Measurements from ENCODE around the gene NUDT8.

DNA sequence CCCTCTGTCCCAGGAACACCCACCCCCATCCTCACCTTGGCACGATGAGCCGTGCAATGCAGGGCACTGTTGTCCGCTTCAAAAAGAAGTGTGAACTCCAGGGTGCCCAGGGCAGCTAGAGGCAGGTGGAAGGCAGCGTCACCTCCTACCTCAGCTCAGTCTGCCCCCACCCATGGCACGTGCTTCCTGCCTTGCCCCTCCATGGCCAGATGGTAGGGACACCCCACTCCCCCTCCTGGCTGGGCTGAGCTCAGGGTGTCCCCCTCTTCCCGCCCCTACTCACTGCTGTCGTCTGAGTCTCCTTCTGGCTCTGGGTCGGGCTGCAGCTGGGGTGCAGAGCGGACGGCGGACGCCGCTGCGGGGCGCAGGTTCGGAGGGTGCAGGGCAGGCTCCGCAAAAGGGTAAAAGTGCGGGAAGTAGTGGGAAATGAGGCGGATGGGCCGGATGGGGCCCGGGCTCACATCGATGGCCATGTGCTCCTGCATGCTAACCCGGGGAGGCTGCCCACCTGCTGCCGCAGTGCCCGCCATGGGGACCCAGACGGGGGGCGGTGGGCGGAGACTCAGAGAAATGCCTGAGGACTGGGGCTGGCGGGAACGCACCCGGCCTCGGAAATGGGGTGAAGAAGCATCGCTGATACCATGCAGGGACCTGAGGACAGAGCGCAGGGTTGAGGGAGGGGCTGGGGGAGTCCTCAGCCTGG lies 13.9 kb downstream of the NUDT8 start:
- TF ChIP-seq EZH2phosphoT487 (IDR thresholded peaks at IDR 0.05; ENCODE audit: low read depth, severe bottlenecking, unreplicated experiment), result no peak
- TF ChIP-seq, protein P1, sequence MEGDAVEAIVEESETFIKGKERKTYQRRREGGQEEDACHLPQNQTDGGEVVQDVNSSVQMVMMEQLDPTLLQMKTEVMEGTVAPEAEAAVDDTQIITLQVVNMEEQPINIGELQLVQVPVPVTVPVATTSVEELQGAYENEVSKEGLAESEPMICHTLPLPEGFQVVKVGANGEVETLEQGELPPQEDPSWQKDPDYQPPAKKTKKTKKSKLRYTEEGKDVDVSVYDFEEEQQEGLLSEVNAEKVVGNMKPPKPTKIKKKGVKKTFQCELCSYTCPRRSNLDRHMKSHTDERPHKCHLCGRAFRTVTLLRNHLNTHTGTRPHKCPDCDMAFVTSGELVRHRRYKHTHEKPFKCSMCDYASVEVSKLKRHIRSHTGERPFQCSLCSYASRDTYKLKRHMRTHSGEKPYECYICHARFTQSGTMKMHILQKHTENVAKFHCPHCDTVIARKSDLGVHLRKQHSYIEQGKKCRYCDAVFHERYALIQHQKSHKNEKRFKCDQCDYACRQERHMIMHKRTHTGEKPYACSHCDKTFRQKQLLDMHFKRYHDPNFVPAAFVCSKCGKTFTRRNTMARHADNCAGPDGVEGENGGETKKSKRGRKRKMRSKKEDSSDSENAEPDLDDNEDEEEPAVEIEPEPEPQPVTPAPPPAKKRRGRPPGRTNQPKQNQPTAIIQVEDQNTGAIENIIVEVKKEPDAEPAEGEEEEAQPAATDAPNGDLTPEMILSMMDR (IDR thresholded peaks at IDR 0.05; ENCODE audit: poor library complexity), result no peak
- no peak for TF ChIP-seq EZH2 (IDR thresholded peaks at IDR 0.05; ENCODE audit: borderline replicate concordance)

Measured in hepatocyte (in vitro differentiated cells).